ENCODE results near the gene ISG15. TPM values are rescaled to one million over a fixed set of nuclear protein-coding genes. Genes with fewer than 3 reads are reported as not detected.

Gene ISG15
- total RNA-seq, 4 donors from 2014 or later = 17.0 to 91.6 (median 40.1) TPM

DNA sequence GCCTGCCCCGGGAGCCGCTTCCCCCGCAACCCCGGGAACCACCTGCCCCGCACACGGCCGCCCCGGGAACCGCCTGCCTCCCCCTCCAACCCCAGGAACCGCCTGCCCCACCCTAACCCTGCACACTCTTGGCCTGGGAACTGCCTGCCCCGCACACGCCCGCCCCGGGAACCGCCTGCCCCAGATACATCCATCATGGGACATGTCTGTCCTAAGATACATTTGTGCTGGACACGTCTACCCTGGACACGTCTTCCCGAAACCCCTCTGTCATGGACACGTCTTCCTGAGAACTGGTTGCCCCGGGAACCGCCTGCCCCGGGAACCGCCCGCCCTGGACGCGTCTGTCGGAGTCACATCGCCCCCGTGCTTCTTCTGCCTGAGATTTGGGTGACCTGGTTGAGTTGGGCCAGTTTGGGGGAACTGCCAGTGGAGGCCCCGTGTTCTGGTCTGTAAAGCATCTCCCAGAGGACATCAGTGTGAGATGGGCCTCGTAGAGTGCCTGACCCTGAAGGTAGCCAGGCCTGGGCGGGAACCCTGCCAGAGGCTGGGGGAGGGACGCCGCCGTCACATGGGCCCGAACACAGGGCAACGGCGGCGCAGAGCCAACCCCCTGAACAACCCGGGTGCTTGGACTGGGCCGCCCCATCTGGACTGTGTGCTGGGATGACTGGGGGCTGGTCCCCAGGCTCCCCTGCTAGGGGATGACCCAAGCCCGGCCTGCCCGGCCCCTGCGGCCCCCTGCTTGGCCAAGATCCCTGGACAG is 35.0 kb upstream of the ISG15 start:
- Histone ChIP-seq H3K27me3 (no peaks in the 10 kb centered on the region), H3K27ac (no peak overlapping the region), H3K4me1 (peaks cover 0 to 9% (median 4%) of the 10 kb centered on the region in 4 donors), H3K9me3 (no peaks in the 10 kb centered on the region), H3K4me3 (no peak overlapping the region), H3K36me3 (no peaks in the 10 kb centered on the region)
- no peak for DNase-seq
- TF ChIP-seq POLR2A (IDR thresholded peaks at IDR 0.05) = no peak
- TF ChIP-seq, protein P1, sequence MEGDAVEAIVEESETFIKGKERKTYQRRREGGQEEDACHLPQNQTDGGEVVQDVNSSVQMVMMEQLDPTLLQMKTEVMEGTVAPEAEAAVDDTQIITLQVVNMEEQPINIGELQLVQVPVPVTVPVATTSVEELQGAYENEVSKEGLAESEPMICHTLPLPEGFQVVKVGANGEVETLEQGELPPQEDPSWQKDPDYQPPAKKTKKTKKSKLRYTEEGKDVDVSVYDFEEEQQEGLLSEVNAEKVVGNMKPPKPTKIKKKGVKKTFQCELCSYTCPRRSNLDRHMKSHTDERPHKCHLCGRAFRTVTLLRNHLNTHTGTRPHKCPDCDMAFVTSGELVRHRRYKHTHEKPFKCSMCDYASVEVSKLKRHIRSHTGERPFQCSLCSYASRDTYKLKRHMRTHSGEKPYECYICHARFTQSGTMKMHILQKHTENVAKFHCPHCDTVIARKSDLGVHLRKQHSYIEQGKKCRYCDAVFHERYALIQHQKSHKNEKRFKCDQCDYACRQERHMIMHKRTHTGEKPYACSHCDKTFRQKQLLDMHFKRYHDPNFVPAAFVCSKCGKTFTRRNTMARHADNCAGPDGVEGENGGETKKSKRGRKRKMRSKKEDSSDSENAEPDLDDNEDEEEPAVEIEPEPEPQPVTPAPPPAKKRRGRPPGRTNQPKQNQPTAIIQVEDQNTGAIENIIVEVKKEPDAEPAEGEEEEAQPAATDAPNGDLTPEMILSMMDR (IDR thresholded peaks at IDR 0.05) = no peak

DNA sequence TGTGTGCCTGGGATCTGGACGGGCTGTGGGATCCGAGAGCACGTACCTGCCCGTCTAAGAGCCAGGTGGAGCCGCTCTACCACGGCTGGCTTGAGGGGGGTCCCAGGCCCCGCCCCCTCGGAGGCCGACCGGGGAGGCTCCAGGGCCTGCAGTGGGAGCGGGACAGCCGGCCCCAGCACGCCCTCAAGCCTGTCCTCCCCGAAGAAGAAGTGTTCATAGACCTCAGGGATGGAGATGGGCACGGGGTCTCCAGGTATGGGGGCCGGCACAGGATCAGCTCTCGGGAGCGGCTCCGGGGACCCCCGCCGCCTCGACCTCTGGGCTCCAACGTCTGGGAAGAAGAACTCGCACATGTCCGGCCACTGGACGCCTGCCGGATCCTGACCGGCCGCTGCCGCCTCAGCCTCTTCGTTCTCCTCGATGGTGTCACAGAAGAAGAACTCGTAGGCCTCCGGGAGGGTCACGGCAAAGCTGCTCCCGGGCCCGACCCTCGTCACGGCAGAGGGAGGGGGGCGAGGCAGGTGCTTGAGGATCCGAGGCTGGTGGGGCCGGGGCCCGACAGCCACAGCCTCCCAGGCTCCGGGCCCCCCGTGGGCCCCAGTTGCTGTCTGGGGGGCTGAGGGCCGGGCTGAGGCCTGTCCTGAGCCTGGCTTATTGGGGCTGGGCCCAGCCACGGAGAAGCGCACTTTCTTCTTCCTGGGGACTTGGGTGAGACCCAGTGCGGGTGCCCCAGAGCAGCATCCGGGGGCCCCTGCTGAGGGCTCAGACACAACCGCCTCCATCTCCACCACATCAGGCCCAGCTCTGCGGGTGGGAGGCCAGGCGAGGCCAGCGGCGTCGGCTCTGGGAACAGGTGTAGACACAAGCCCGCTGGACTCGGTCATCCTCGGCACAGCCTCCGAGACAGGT is 34.2 kb upstream of the ISG15 start:
- peaks cover 0 to 10% (median 4%) of the 10 kb centered on the region in 4 donors for H3K4me1 ChIP-seq
- DNase-seq = no peak
- H3K27me3 ChIP-seq = no peaks in the 10 kb centered on the region
- no peak for TF ChIP-seq POLR2A (IDR thresholded peaks at IDR 0.05)
- TF ChIP-seq, protein P1 (IDR thresholded peaks at IDR 0.05) = no peak
- H3K9me3 ChIP-seq = no peaks in the 10 kb centered on the region
- no peaks in the 10 kb centered on the region for H3K36me3 ChIP-seq
- no peak overlapping the region for H3K27ac ChIP-seq
- no peak overlapping the region for H3K4me3 ChIP-seq

DNA sequence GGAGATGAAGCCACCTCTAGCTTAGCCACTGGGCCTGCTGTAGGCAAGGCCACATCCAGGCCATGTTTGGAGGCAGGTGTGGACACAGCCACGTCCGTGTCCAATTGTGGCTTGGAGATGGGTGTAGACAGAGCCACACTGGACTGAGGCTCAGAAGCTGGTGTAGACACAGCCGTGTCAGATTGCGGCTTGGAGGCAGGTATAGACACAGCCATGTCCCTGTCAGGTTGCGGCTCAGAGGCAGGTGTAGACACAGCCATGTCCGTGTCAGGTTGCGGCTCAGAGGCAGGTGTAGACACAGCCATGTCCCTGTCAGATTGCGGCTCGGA is 33.6 kb upstream of the ISG15 start:
- Histone ChIP-seq H3K4me1 (peaks cover 0 to 13% (median 4%) of the 10 kb centered on the region in 4 donors), H3K9me3 (no peaks in the 10 kb centered on the region), H3K4me3 (no peak overlapping the region), H3K27me3 (no peaks in the 10 kb centered on the region), H3K27ac (no peak overlapping the region), H3K36me3 (no peaks in the 10 kb centered on the region)
- TF ChIP-seq POLR2A (IDR thresholded peaks at IDR 0.05) = no peak
- TF ChIP-seq, protein P1 (IDR thresholded peaks at IDR 0.05) = no peak
- DNase-seq = no peak

DNA sequence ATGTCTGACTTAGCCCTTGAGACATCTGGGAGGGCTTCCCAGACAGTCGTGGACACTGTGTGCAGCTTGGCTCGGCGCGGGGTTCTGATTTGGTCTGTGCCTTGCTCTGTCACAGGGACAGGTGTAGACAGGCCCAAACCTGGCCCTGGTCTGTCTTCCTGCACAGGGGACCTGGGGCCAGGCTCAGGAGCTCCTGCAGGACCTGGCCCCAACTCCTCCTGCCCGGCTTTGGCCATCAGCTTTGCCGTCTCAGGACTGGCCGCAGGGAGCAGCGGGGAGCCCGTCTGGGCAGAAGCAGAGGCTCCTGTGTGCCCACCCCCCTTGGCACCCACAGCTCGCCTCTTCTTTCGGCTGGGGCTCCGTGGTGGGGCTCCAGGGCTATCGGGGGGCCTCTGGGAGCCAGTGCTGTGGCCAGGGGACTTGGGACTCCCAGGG is 33.1 kb upstream of the ISG15 start:
- DNase-seq = no peak
- H3K9me3 ChIP-seq = no peaks in the 10 kb centered on the region
- H3K36me3 ChIP-seq = no peaks in the 10 kb centered on the region
- TF ChIP-seq, protein P1 (IDR thresholded peaks at IDR 0.05) = no peak
- no peak for TF ChIP-seq POLR2A (IDR thresholded peaks at IDR 0.05)
- peaks cover 0 to 13% (median 4%) of the 10 kb centered on the region in 4 donors for H3K4me1 ChIP-seq
- no peak overlapping the region for H3K27ac ChIP-seq
- H3K4me3 ChIP-seq = no peak overlapping the region
- H3K27me3 ChIP-seq = no peaks in the 10 kb centered on the region

DNA sequence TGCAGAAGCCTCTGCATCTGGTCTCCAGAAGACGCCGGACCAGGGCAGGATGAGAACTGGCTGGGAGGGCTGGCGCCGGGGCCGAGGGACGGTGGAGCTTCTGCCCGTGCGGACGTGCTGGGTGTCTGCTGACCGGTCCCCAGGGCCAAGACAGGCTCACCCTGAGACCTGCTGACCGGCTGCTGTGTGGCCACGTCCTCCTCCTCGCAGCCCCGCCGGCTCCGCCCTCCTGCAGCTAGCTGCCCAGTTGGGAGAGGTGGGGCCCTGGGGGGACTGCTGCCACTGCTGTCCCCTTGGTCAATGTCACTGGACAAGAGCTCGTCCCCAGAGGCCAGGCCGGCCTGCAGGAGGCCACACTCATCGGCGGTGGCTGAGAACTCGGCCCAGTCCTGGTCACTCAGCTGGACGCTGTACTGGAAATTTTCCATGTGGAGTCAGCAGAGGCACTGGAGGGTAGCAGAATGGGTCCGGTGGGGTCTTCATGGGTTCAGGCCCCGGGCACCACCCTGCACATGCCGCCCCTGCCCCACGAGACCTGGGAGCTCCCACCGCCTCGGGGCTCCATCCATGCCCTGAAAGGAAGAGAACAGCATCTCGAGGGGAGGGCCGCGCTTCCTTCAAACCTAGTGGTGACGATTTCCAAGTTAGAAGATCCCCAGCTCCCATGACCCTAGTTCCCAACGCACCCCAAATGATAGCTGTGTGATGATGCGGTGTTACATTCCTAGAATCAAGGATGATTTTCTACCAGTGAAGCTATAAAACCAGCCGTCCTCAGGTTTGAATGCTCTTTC is 32.5 kb upstream of the ISG15 start:
- DNase-seq = no peak
- no peaks in the 10 kb centered on the region for H3K27me3 ChIP-seq
- TF ChIP-seq, protein P1 (IDR thresholded peaks at IDR 0.05) = no peak
- no peak for TF ChIP-seq POLR2A (IDR thresholded peaks at IDR 0.05)

More for the DNA sequence above, 32.5 kb upstream of the ISG15 start:
- H3K4me1 ChIP-seq = peaks cover 0 to 11% (median 3%) of the 10 kb centered on the region in 4 donors
- H3K9me3 ChIP-seq = no peaks in the 10 kb centered on the region
- no peak overlapping the region for H3K27ac ChIP-seq
- H3K4me3 ChIP-seq = no peak overlapping the region
- no peaks in the 10 kb centered on the region for H3K36me3 ChIP-seq

Data from Peyer's patch (tissue), 4 donors.